GM23338 (cell line): ENCODE results near the gene CCDC177. TPM values are rescaled to one million over a fixed set of nuclear protein-coding genes. Genes with fewer than 3 reads are reported as not detected.
A peak's percentile ranks its signal among the peaks of the same experiment; 100 is the strongest.

Experiments used
- ATAC-seq: fragments of 200-7000 bp; cut with Tn5 transposase; 3 replicates; pipeline ENCODE4 v1.9.1; 2020
- DNase-seq: peaks from one replicate; pipeline ENCODE4 v3.0.0-alpha.2; 2015; ENCODE audit warnings: low spot score
- H2AFZ ChIP-seq: fragments of 200-600 bp; sonication (generic); 2 replicates; pipeline ENCODE4 v1.8.0; 2016; ENCODE audit warnings: antibody characterized with exemption, mild to moderate bottlenecking, moderate library complexity
- H3F3A ChIP-seq: fragments of 200-600 bp; sonication (generic); replicated peaks from 2 replicates; pipeline ENCODE4 v1.8.0; 2017; ENCODE audit warnings: antibody characterized with exemption, mixed run types, low read depth
- H3K27ac ChIP-seq: fragments of 200-600 bp; sonication (generic); 2 replicates; pipeline ENCODE4 v1.6.1; 2016; ENCODE audit warnings: low read depth
- H3K27me3 ChIP-seq: fragments of 200-600 bp; sonication (generic); 2 replicates; pipeline ENCODE4 v1.8.0; 2016; ENCODE audit warnings: mild to moderate bottlenecking, mixed run types, moderate library complexity; ENCODE audit not compliant: insufficient read depth
- H3K36me3 ChIP-seq: fragments of 200-600 bp; sonication (generic); 2 replicates; pipeline ENCODE4 v1.8.0; 2016; ENCODE audit warnings: mild to moderate bottlenecking; ENCODE audit not compliant: insufficient read depth
- H3K4me1 ChIP-seq: fragments of 200-600 bp; sonication (generic); 2 replicates; pipeline ENCODE4 v1.8.0; 2016; ENCODE audit warnings: mild to moderate bottlenecking, moderate library complexity; ENCODE audit not compliant: insufficient read depth
- H3K4me2 ChIP-seq: fragments of 200-600 bp; sonication (generic); 2 replicates; pipeline ENCODE4 v1.7.1; 2017; ENCODE audit warnings: mixed run types
- H3K4me3 ChIP-seq: fragments of 200-600 bp; sonication (generic); 2 replicates; pipeline ENCODE4 v1.6.1; 2016; ENCODE audit warnings: mixed run types
- H3K79me2 ChIP-seq: fragments of 200-600 bp; sonication (generic); replicated peaks from 2 replicates; pipeline ENCODE4 v1.8.0; 2017; ENCODE audit warnings: mild to moderate bottlenecking; ENCODE audit not compliant: insufficient read depth
- H3K9me2 ChIP-seq: fragments of 200-600 bp; sonication (generic); 2 replicates; pipeline ENCODE4 v1.8.0; 2017; ENCODE audit not compliant: insufficient read depth
- H4K20me1 ChIP-seq: fragments of 200-600 bp; sonication (generic); replicated peaks from 2 replicates; pipeline ENCODE4 v1.8.0; 2017; ENCODE audit warnings: mild to moderate bottlenecking; ENCODE audit not compliant: insufficient read depth
- H3K27ac Mint-ChIP-seq: 2 replicates; pipeline ENCODE4 v1.8.0; 2020; ENCODE audit warnings: inconsistent platforms, mild to moderate bottlenecking, moderate library complexity, mixed read lengths
- H3K27me3 Mint-ChIP-seq: 3 replicates; pipeline ENCODE4 v1.8.0; 2022; ENCODE audit warnings: low read depth, mild to moderate bottlenecking, moderate library complexity, mixed read lengths, inconsistent platforms; ENCODE audit not compliant: insufficient read depth, poor library complexity
- H3K36me3 Mint-ChIP-seq: 3 replicates; pipeline ENCODE4 v1.8.0; 2021; ENCODE audit warnings: low read depth, mild to moderate bottlenecking, inconsistent platforms, moderate library complexity, mixed read lengths
- H3K4me1 Mint-ChIP-seq: 3 replicates; pipeline ENCODE4 v1.8.0; 2020; ENCODE audit warnings: mild to moderate bottlenecking, inconsistent platforms, mixed read lengths
- H3K4me3 Mint-ChIP-seq: 3 replicates; pipeline ENCODE4 v1.8.0; 2021; ENCODE audit warnings: moderate library complexity, mild to moderate bottlenecking, inconsistent platforms, mixed read lengths
- H3K9me3 Mint-ChIP-seq: 3 replicates; pipeline ENCODE4 v1.8.0; 2020; ENCODE audit warnings: moderate library complexity, mild to moderate bottlenecking, inconsistent platforms, mixed read lengths
- ETS1 ChIP-seq: IDR thresholded peaks from 2 replicates; pipeline ENCODE4 v1.6.1; 2016; ENCODE audit warnings: antibody characterized with exemption
- EZH2 ChIP-seq: fragments of 200-600 bp; sonication (generic); IDR thresholded peaks from one replicate; pipeline ENCODE4 v1.8.0; 2017; ENCODE audit warnings: antibody characterized with exemption, mild to moderate bottlenecking, low read depth; ENCODE audit not compliant: unreplicated experiment
- EZH2phosphoT487 ChIP-seq: fragments of 200-600 bp; sonication (generic); IDR thresholded peaks from one replicate; pipeline ENCODE4 v1.8.1; 2018; ENCODE audit warnings: antibody characterized with exemption; ENCODE audit not compliant: unreplicated experiment
- REST ChIP-seq: IDR thresholded peaks from one replicate; pipeline ENCODE4 v1.6.1; 2018; ENCODE audit warnings: antibody characterized with exemption; ENCODE audit not compliant: unreplicated experiment
- ZNF114 ChIP-seq: fragments of 250-450 bp; sonication (Bioruptor Pico); IDR thresholded peaks from 2 replicates; pipeline ENCODE4 v1.5.0; 2020; ENCODE audit warnings: mild to moderate bottlenecking, moderate library complexity
- polyA plus RNA-seq: library from polyadenylated mRNA; unstranded; fragments of >200 nt; fragmentation: Nextera tagmentation; extraction: Ambion mirVana; gene quantifications from 2 replicates; pipeline ENCODE4 v1.2.1, GENCODE V29; 2016
- total RNA-seq: library from RNA; depleted of rRNA; stranded (reverse); fragments of >200 nt; shearing (Covaris generic); gene quantifications from 2 replicates; pipeline ENCODE4 v1.2.3, GENCODE V29; 2014

CCDC177 gene
- total and polyA plus RNA-seq, 2 experiments from 2014 or later = 0.18 to 1.7 TPM

GRCh38 chr14:69572030-69572840 lies 2.4 kb downstream of the CCDC177 start:
- Histone ChIP-seq H3F3A (0 out of 2 replicates have a peak, but pooled peaks cover 11% of the 10 kb centered on the region), H3K4me3 (peak overlapping the region; percentile 51), H3K27ac (no peak overlapping the region), H3K36me3 (no peaks in the 10 kb centered on the region; the same call in 1 of the 2 replicates), H3K79me2 (no peaks in the 10 kb centered on the region), H3K4me2 (peak overlapping the region; percentile 75), H4K20me1 (no peaks in the 10 kb centered on the region; the same call in none of the 2 replicates), H3K4me1 (peaks cover 4% of the 10 kb centered on the region; the same call in 1 of the 2 replicates), H2AFZ (peak overlapping the region; percentile 88), H3K27me3 (peaks cover 87% of the 10 kb centered on the region), H3K9me2 (no peaks in the 10 kb centered on the region; the same call in 1 of the 2 replicates)
- peaks cover 53% of the 10 kb centered on the region for H3K27me3 Mint-ChIP-seq
- H3K9me3 Mint-ChIP-seq = peaks cover 25% of the 10 kb centered on the region; the same call in 2 of the 3 replicates
- H3K36me3 Mint-ChIP-seq = peaks cover 9% of the 10 kb centered on the region; the same call in 2 of the 3 replicates
- TF ChIP-seq EZH2 (peak; percentile 20), ZNF114 (CRISPR knock-in tag) (no peak)
- DNase-seq (peak; percentile 78), ATAC-seq (peak; percentile 42)
- H3K27ac Mint-ChIP-seq = no peak overlapping the region
- H3K4me3 Mint-ChIP-seq = peak overlapping the region; percentile 43; the same call in 2 of the 3 replicates
- peaks cover 3% of the 10 kb centered on the region; the same call in 2 of the 3 replicates for H3K4me1 Mint-ChIP-seq

- H3K79me2 ChIP-seq = no peaks in the 10 kb centered on the region
- TF ChIP-seq ETS1 = no peak
- TF ChIP-seq EZH2phosphoT487 = no peak
- TF ChIP-seq REST = no peak
- peak; percentile 63 for TF ChIP-seq EZH2
- H4K20me1 ChIP-seq = no peaks in the 10 kb centered on the region; the same call in none of the 2 replicates
- H3K4me1 ChIP-seq = peaks cover 4% of the 10 kb centered on the region; the same call in 1 of the 2 replicates
- Mint-ChIP-seq H3K27me3 (peaks cover 53% of the 10 kb centered on the region), H3K36me3 (peaks cover 9% of the 10 kb centered on the region; the same call in 2 of the 3 replicates), H3K4me1 (peaks cover 3% of the 10 kb centered on the region; the same call in 2 of the 3 replicates), H3K9me3 (peaks cover 25% of the 10 kb centered on the region; the same call in 2 of the 3 replicates), H3K27ac (no peak overlapping the region), H3K4me3 (peak overlapping the region; percentile 42; the same call in 2 of the 3 replicates)
- H3F3A ChIP-seq = 0 out of 2 replicates have a peak, but pooled peaks cover 11% of the 10 kb centered on the region
- peak overlapping the region; percentile 88 for H2AFZ ChIP-seq
- H3K4me3 ChIP-seq = peak overlapping the region; percentile 51
- peak; percentile 44 for ATAC-seq
- H3K4me2 ChIP-seq = peak overlapping the region; percentile 75
- H3K27ac ChIP-seq = no peak overlapping the region
- H3K27me3 ChIP-seq = peaks cover 94% of the 10 kb centered on the region
- H3K36me3 ChIP-seq = no peaks in the 10 kb centered on the region; the same call in 1 of the 2 replicates
- DNase-seq = no peak
- no peaks in the 10 kb centered on the region; the same call in 1 of the 2 replicates for H3K9me2 ChIP-seq
These were observed 3.1 kb downstream of the CCDC177 start for GRCh38 chr14:69571449-69572029.
